SK-N-SH (cell line): ENCODE results near the gene ADPRH. TPM values are rescaled to one million over a fixed set of nuclear protein-coding genes. Genes with fewer than 3 reads are reported as not detected.

ENCODE experiments used
- CTCF ChIA-PET: fragments of 300-600, 350-600 bp; formaldehyde crosslinking; extraction: SDS; loops from one replicate; lab custom pipeline; 2021; lab: Yijun Ruan, JAX
- POLR2A ChIA-PET: fragments of 350-600 bp; sonication (Branson Sonifier 250); formaldehyde crosslinking; extraction: SDS; loops from one replicate; lab custom pipeline; 2020; ENCODE audit warnings: antibody characterized with exemption, inconsistent platforms; lab: Yijun Ruan, JAX
- DNase-seq: peaks from one replicate; pipeline ENCODE4 v3.0.0; 2012
- H2AFZ ChIP-seq: fragments of 200-600 bp; sonication (generic); 2 replicates; pipeline ENCODE4 v1.8.1; 2016; ENCODE audit warnings: antibody characterized with exemption, mild to moderate bottlenecking, low read depth
- H3F3A ChIP-seq: fragments of 200-600 bp; sonication (generic); replicated peaks from 2 replicates; pipeline ENCODE3; 2016; ENCODE audit warnings: antibody characterized with exemption, mild to moderate bottlenecking; ENCODE audit not compliant: insufficient read depth
- H3K27ac ChIP-seq, 2 experiments: fragments of 200-500 bp in 1 of 2; fragments of 200-600 bp in 1 of 2; sonication (Bioruptor generic) in 1 of 2; sonication (generic), shearing (Covaris generic) in 1 of 2; 2 replicates each; pipeline versions ENCODE4 v1.5.1 to v1.6.1; 2014 to 2016; ENCODE audit warnings: low read depth in 2 of 2, inconsistent platforms in 1 of 2, low read length in 1 of 2, mild to moderate bottlenecking in 1 of 2, mixed read lengths in 1 of 2
- H3K27me3 ChIP-seq: fragments of 200-600 bp; sonication (generic), shearing (Covaris generic); 2 replicates; pipeline ENCODE4 v1.6.1; 2016; ENCODE audit warnings: mixed run types; ENCODE audit not compliant: insufficient read depth
- H3K36me3 ChIP-seq, 2 experiments: fragments of 200-500 bp in 1 of 2; fragments of 200-600 bp in 1 of 2; sonication (Bioruptor generic) in 1 of 2; sonication (generic) in 1 of 2; replicated peaks in 1 of 2; 2 replicates each; pipeline versions ENCODE3 to v1.5.1; 2014 to 2016; ENCODE audit warnings: low read length in 1 of 2, mild to moderate bottlenecking in 1 of 2; ENCODE audit not compliant: insufficient read depth in 2 of 2, control insufficient read depth in 1 of 2
- H3K4me1 ChIP-seq, 2 experiments: fragments of 200-500 bp in 1 of 2; fragments of 200-600 bp in 1 of 2; sonication (Bioruptor generic) in 1 of 2; sonication (generic), shearing (Covaris generic) in 1 of 2; 2 replicates each; pipeline versions ENCODE4 v1.5.1 to v1.6.1; 2014 to 2016; ENCODE audit warnings: low read depth in 1 of 2, low read length in 1 of 2, mixed run types in 1 of 2; ENCODE audit not compliant: insufficient read depth in 2 of 2, control insufficient read depth in 1 of 2
- H3K4me2 ChIP-seq: fragments of 200-600 bp; sonication (generic), shearing (Covaris generic); 2 replicates; pipeline ENCODE4 v1.6.1; 2017; ENCODE audit warnings: mixed run types
- H3K4me3 ChIP-seq, 2 experiments: fragments of 200-500 bp in 1 of 2; fragments of 200-600 bp in 1 of 2; sonication (Bioruptor generic) in 1 of 2; sonication (generic), shearing (Covaris generic) in 1 of 2; 2 replicates each; pipeline versions ENCODE4 v1.5.1 to v1.8.1; 2014 to 2016; ENCODE audit warnings: low read depth in 2 of 2, inconsistent platforms in 1 of 2, low read length in 1 of 2, mild to moderate bottlenecking in 1 of 2, mixed read lengths in 1 of 2, moderate library complexity in 1 of 2
- H3K79me2 ChIP-seq: fragments of 200-600 bp; sonication (generic); 2 replicates; pipeline ENCODE4 v1.8.1; 2017; ENCODE audit warnings: mild to moderate bottlenecking; ENCODE audit not compliant: insufficient read depth
- H3K9ac ChIP-seq: fragments of 200-600 bp; sonication (generic); 2 replicates; pipeline ENCODE4 v1.6.1; 2017; ENCODE audit warnings: mixed run types
- H3K9me2 ChIP-seq: fragments of 200-600 bp; sonication (generic); 2 replicates; pipeline ENCODE4 v1.6.1; 2017; ENCODE audit warnings: mixed run types
- H3K9me3 ChIP-seq: fragments of 200-600 bp; sonication (generic); 2 replicates; pipeline ENCODE4 v1.6.1; 2017; ENCODE audit warnings: mixed run types, mild to moderate bottlenecking, moderate library complexity
- H4K20me1 ChIP-seq: fragments of 200-600 bp; sonication (generic); 2 replicates; pipeline ENCODE4 v1.6.1; 2017; ENCODE audit warnings: mild to moderate bottlenecking, mixed run types; ENCODE audit not compliant: insufficient read depth
- CTCF ChIP-seq: fragments of 200-600 bp; sonication (generic); IDR thresholded peaks from 2 replicates; pipeline ENCODE4 v1.6.1; 2017; ENCODE audit warnings: antibody characterized with exemption, mild to moderate bottlenecking, moderate library complexity
- ELF1 ChIP-seq: IDR thresholded peaks from 2 replicates; pipeline ENCODE4 v1.4.0; 2012
- EZH2phosphoT487 ChIP-seq: fragments of 200-600 bp; sonication (generic); IDR thresholded peaks from 2 replicates; pipeline ENCODE4 v1.6.1; 2017; ENCODE audit warnings: low read depth, mixed run types, mild to moderate bottlenecking, antibody characterized with exemption, moderate library complexity, borderline replicate concordance
- FOSL2 ChIP-seq: IDR thresholded peaks from 2 replicates; pipeline ENCODE4 v1.4.0; 2012; ENCODE audit warnings: low read depth, mild to moderate bottlenecking, moderate library complexity, borderline replicate concordance
- FOXJ3 ChIP-seq: sonication (generic); formaldehyde crosslinking; IDR thresholded peaks from 2 replicates; pipeline ENCODE4 v1.5.1; 2020; ENCODE audit warnings: mild to moderate bottlenecking, missing genetic modification reagents
- FOXM1 ChIP-seq: IDR thresholded peaks from 2 replicates; pipeline ENCODE4 v1.4.0; 2012; ENCODE audit warnings: low read depth, mild to moderate bottlenecking
- GATA2 ChIP-seq: sonication (generic); formaldehyde crosslinking; IDR thresholded peaks from 2 replicates; pipeline ENCODE4 v1.5.0; 2020; ENCODE audit warnings: mild to moderate bottlenecking, missing genetic modification reagents
- IRF3 ChIP-seq: fragments of 150-350 bp; IDR thresholded peaks from 2 replicates; pipeline ENCODE4 v1.6.1; 2016; ENCODE audit warnings: mild to moderate bottlenecking, low read depth, low read length
- MEF2A ChIP-seq: IDR thresholded peaks from 2 replicates; pipeline ENCODE4 v1.4.0; 2012; ENCODE audit warnings: low read depth, borderline replicate concordance
- MXI1 ChIP-seq: IDR thresholded peaks from 2 replicates; pipeline ENCODE4 v1.6.1; 2012; ENCODE audit warnings: mild to moderate bottlenecking, low read depth, low read length, improper control_type of control experiment
- NFIC ChIP-seq: IDR thresholded peaks from 2 replicates; pipeline ENCODE4 v1.4.0; 2012; ENCODE audit warnings: borderline replicate concordance
- PBX3 ChIP-seq: IDR thresholded peaks from 2 replicates; pipeline ENCODE4; 2012
- RAD21 ChIP-seq: IDR thresholded peaks from 2 replicates; pipeline ENCODE4 v1.6.1; 2012; ENCODE audit warnings: mild to moderate bottlenecking, low read length
- RCOR1 ChIP-seq: fragments of 150-350 bp; IDR thresholded peaks from 2 replicates; pipeline ENCODE4 v1.6.1; 2017; ENCODE audit warnings: antibody characterized with exemption, low read length
- RFX5 ChIP-seq: IDR thresholded peaks from 2 replicates; pipeline ENCODE4 v1.6.1; 2012; ENCODE audit warnings: mild to moderate bottlenecking, improper control_type of control experiment, low read length
- SMC3 ChIP-seq: IDR thresholded peaks from 2 replicates; pipeline ENCODE4 v1.6.1; 2012; ENCODE audit warnings: low read depth, low read length, improper control_type of control experiment
- TCF12 ChIP-seq: IDR thresholded peaks from 2 replicates; pipeline ENCODE4 v1.4.0; 2012
- TEAD4 ChIP-seq: IDR thresholded peaks from 2 replicates; pipeline ENCODE4 v1.4.0; 2012; ENCODE audit warnings: mild to moderate bottlenecking, borderline replicate concordance; ENCODE audit not compliant: insufficient read depth
- USF1 ChIP-seq: IDR thresholded peaks from 2 replicates; pipeline ENCODE4 v1.4.0; 2012; ENCODE audit warnings: low read depth, borderline replicate concordance
- USF2 ChIP-seq: fragments of 150-350 bp; IDR thresholded peaks from 2 replicates; pipeline ENCODE4 v1.6.1; 2017; ENCODE audit warnings: antibody characterized with exemption, low read length, low read depth, borderline replicate concordance
- WGBS: methylation state at CpG from one replicate; pipeline ENCODE4 v1.1.6; 2017; ENCODE audit warnings: low lambda C conversion rate; 5-methylcytosine and 5-hydroxymethylcytosine counted together
- polyA plus RNA-seq, 3 experiments: library from polyadenylated mRNA; depleted of rRNA; stranded (reverse); fragments of >200 nt; gene quantifications; 2 replicates each; pipeline ENCODE4 v1.2.3, GENCODE V29; 2012

The ADPRH gene
- polyA plus RNA-seq, 1 of the 3 experiments (the other 2 are of a cell fraction), result not detected

GRCh38 chr3:119620899-119621298, 41.6 kb downstream of the ADPRH start:
- Histone ChIP-seq H3K9me3 (no peaks in the 10 kb centered on the region), H3K36me3 (no peaks in the 10 kb centered on the region), H2AFZ (no peak overlapping the region), H3K27ac (no peak overlapping the region), H3K4me1 (peaks cover 3% of the 10 kb centered on the region in 2 experiments; a peak in 1 of 4 replicates), H3K79me2 (no peaks in the 10 kb centered on the region), H3K4me3 (no peak overlapping the region), H3K9ac (no peak overlapping the region), H3K9me2 (no peaks in the 10 kb centered on the region), H3F3A (no peaks in the 10 kb centered on the region), H3K4me2 (no peak overlapping the region), H3K27me3 (no peaks in the 10 kb centered on the region), H4K20me1 (no peaks in the 10 kb centered on the region)
- ChIA-PET POLR2A (no interaction called here), CTCF (no interaction called here)
- WGBS, result 93% methylated on average over 5 of the region's 5 CpGs
- no peak for DNase-seq
- TF ChIP-seq FOSL2, result no peak
- no peak for TF ChIP-seq USF1
- TF ChIP-seq CTCF, result no peak
- TF ChIP-seq MEF2A, result no peak
- no peak for TF ChIP-seq USF2
- no peak for TF ChIP-seq EZH2phosphoT487
- no peak for TF ChIP-seq ELF1
- no peak for TF ChIP-seq IRF3
- no peak for TF ChIP-seq FOXM1
- TF ChIP-seq TCF12, result no peak
- no peak for TF ChIP-seq SMC3
- no peak for TF ChIP-seq RFX5
- TF ChIP-seq TEAD4, result no peak
- no peak for TF ChIP-seq MXI1
- TF ChIP-seq GATA2 (CRISPR knock-in tag), result no peak
- TF ChIP-seq RAD21, result no peak
- no peak for TF ChIP-seq PBX3
- no peak for TF ChIP-seq RCOR1
- TF ChIP-seq FOXJ3 (CRISPR knock-in tag), result no peak
- TF ChIP-seq NFIC, result no peak
